Measurements from ENCODE around the gene CPEB4.

CPEB4 gene

GRCh38 chr5:173893192-173893561, 5.0 kb downstream of the CPEB4 start:
- Histone ChIP-seq H3K4me3 (ENCODE audit: insufficient read depth in 1 of 2, low read depth in 1 of 2, low read length in 2 of 2) (peak overlapping the region in 1 of 2 experiments; percentile 87), H3K36me3 (ENCODE audit: control insufficient read depth in 1 of 2, insufficient read depth in 2 of 2, low read depth in 1 of 2, low read length in 2 of 2) (peaks cover 0 to 3% of the 10 kb centered on the region in 2 experiments), H3K14ac (ENCODE audit: low read length in 2 of 2) (no peak overlapping the region), H2BK5ac (ENCODE audit: low read depth, low read length, poor library complexity, severe bottlenecking) (no peak overlapping the region), H4K91ac (ENCODE audit: low read length) (no peak overlapping the region), H3K18ac (ENCODE audit: low read depth in 1 of 2, low read length in 2 of 2) (no peak overlapping the region), H3K27me3 (ENCODE audit: control insufficient read depth in 1 of 2, insufficient read depth in 1 of 2, low read length in 2 of 2) (no peaks in the 10 kb centered on the region), H3K4me1 (ENCODE audit: control insufficient read depth, insufficient read depth, low read depth, low read length) (peaks cover 6% of the 10 kb centered on the region), H2BK120ac (ENCODE audit: low read depth, low read length) (no peak overlapping the region), H3K27ac (ENCODE audit: low read length, poor library complexity, severe bottlenecking) (no peak overlapping the region), H4K8ac (ENCODE audit: low read length) (no peak overlapping the region), H2BK15ac (ENCODE audit: low read depth, poor library complexity, severe bottlenecking) (no peak overlapping the region), H3K4me2 (ENCODE audit: low read length, poor library complexity, severe bottlenecking) (no peak overlapping the region), H2AK5ac (ENCODE audit: low read length, severe bottlenecking) (no peak overlapping the region), H2AFZ (ENCODE audit: low read depth, low read length) (no peak overlapping the region), H3K9me3 (ENCODE audit: control insufficient read depth, low read length) (no peaks in the 10 kb centered on the region), H3K9ac (ENCODE audit: low read length) (peak overlapping the region; percentile 95), H3K4ac (ENCODE audit: low read depth in 1 of 2, low read length in 2 of 2) (no peak overlapping the region), H2BK12ac (ENCODE audit: low read length in 2 of 2) (no peak overlapping the region), H3K79me1 (replicated peaks; ENCODE audit: low read length, poor library complexity, severe bottlenecking) (no peaks in the 10 kb centered on the region), H3K23ac (ENCODE audit: low read length in 2 of 2) (no peak overlapping the region)
- DNase-seq: no peak
- WGBS: 86% methylated on average over 1 of the region's 2 CpGs

GRCh38 chr5:173895401-173896165, 7.4 kb downstream of the CPEB4 start:
- no peak overlapping the region for H3K18ac ChIP-seq (ENCODE audit: low read depth in 1 of 2, low read length in 2 of 2)
- no peak overlapping the region for H2BK120ac ChIP-seq (ENCODE audit: low read depth, low read length)
- H3K9me3 ChIP-seq (ENCODE audit: control insufficient read depth, low read length): no peaks in the 10 kb centered on the region
- H3K79me1 ChIP-seq (replicated peaks; ENCODE audit: low read length, poor library complexity, severe bottlenecking): peaks cover 4% of the 10 kb centered on the region
- H2BK5ac ChIP-seq (ENCODE audit: low read depth, low read length, poor library complexity, severe bottlenecking): no peak overlapping the region
- no peak overlapping the region for H2AK5ac ChIP-seq (ENCODE audit: low read length, severe bottlenecking)
- H3K4ac ChIP-seq (ENCODE audit: low read depth in 1 of 2, low read length in 2 of 2): no peak overlapping the region
- no peak overlapping the region for H3K9ac ChIP-seq (ENCODE audit: low read length)
- H3K4me2 ChIP-seq (ENCODE audit: low read length, poor library complexity, severe bottlenecking): no peak overlapping the region
- 97% methylated on average over 5 of the region's 5 CpGs for WGBS
- H4K91ac ChIP-seq (ENCODE audit: low read length): no peak overlapping the region
- no peak for DNase-seq
- H3K4me3 ChIP-seq (ENCODE audit: insufficient read depth in 1 of 2, low read depth in 1 of 2, low read length in 2 of 2): no peak overlapping the region
- no peak overlapping the region for H3K27ac ChIP-seq (ENCODE audit: low read length, poor library complexity, severe bottlenecking)
- H3K23ac ChIP-seq (ENCODE audit: low read length in 2 of 2): no peak overlapping the region
- peaks cover 0 to 3% of the 10 kb centered on the region in 2 experiments for H3K36me3 ChIP-seq (ENCODE audit: control insufficient read depth in 1 of 2, insufficient read depth in 2 of 2, low read depth in 1 of 2, low read length in 2 of 2)
- H2BK15ac ChIP-seq (ENCODE audit: low read depth, poor library complexity, severe bottlenecking): no peak overlapping the region
- H2AFZ ChIP-seq (ENCODE audit: low read depth, low read length): no peak overlapping the region
- no peak overlapping the region for H2BK12ac ChIP-seq (ENCODE audit: low read length in 2 of 2)
- H3K4me1 ChIP-seq (ENCODE audit: control insufficient read depth, insufficient read depth, low read depth, low read length): peaks cover 7% of the 10 kb centered on the region
- no peak overlapping the region for H3K14ac ChIP-seq (ENCODE audit: low read length in 2 of 2)
- H3K27me3 ChIP-seq (ENCODE audit: control insufficient read depth in 1 of 2, insufficient read depth in 1 of 2, low read length in 2 of 2): no peaks in the 10 kb centered on the region
- H4K8ac ChIP-seq (ENCODE audit: low read length): no peak overlapping the region

- no peak overlapping the region for H3K4ac ChIP-seq (ENCODE audit: low read depth in 1 of 2, low read length in 2 of 2)
- peaks cover 4% of the 10 kb centered on the region for H3K79me1 ChIP-seq (replicated peaks; ENCODE audit: low read length, poor library complexity, severe bottlenecking)
- no peak overlapping the region for H4K8ac ChIP-seq (ENCODE audit: low read length)
- no peak overlapping the region for H2BK15ac ChIP-seq (ENCODE audit: low read depth, poor library complexity, severe bottlenecking)
- peaks cover 7% of the 10 kb centered on the region for H3K4me1 ChIP-seq (ENCODE audit: control insufficient read depth, insufficient read depth, low read depth, low read length)
- H2BK120ac ChIP-seq (ENCODE audit: low read depth, low read length): no peak overlapping the region
- no peak overlapping the region for H2AK5ac ChIP-seq (ENCODE audit: low read length, severe bottlenecking)
- no peak overlapping the region for H3K9ac ChIP-seq (ENCODE audit: low read length)
- no peaks in the 10 kb centered on the region for H3K9me3 ChIP-seq (ENCODE audit: control insufficient read depth, low read length)
- H3K27me3 ChIP-seq (ENCODE audit: control insufficient read depth in 1 of 2, insufficient read depth in 1 of 2, low read length in 2 of 2): no peaks in the 10 kb centered on the region
- 98% methylated on average over 4 of the region's 4 CpGs for WGBS
- no peak overlapping the region for H3K4me2 ChIP-seq (ENCODE audit: low read length, poor library complexity, severe bottlenecking)
- H3K18ac ChIP-seq (ENCODE audit: low read depth in 1 of 2, low read length in 2 of 2): no peak overlapping the region
- no peak overlapping the region for H2AFZ ChIP-seq (ENCODE audit: low read depth, low read length)
- no peak overlapping the region for H3K14ac ChIP-seq (ENCODE audit: low read length in 2 of 2)
- DNase-seq: no peak
- H4K91ac ChIP-seq (ENCODE audit: low read length): no peak overlapping the region
- peaks cover 3 to 6% of the 10 kb centered on the region in 2 experiments for H3K36me3 ChIP-seq (ENCODE audit: control insufficient read depth in 1 of 2, insufficient read depth in 2 of 2, low read depth in 1 of 2, low read length in 2 of 2)
- no peak overlapping the region for H3K27ac ChIP-seq (ENCODE audit: low read length, poor library complexity, severe bottlenecking)
- no peak overlapping the region for H3K23ac ChIP-seq (ENCODE audit: low read length in 2 of 2)
- no peak overlapping the region for H3K4me3 ChIP-seq (ENCODE audit: insufficient read depth in 1 of 2, low read depth in 1 of 2, low read length in 2 of 2)
- H2BK12ac ChIP-seq (ENCODE audit: low read length in 2 of 2): no peak overlapping the region
- H2BK5ac ChIP-seq (ENCODE audit: low read depth, low read length, poor library complexity, severe bottlenecking): no peak overlapping the region
Measured at GRCh38 chr5:173896631-173897030, 8.5 kb downstream of the CPEB4 start.

DNA sequence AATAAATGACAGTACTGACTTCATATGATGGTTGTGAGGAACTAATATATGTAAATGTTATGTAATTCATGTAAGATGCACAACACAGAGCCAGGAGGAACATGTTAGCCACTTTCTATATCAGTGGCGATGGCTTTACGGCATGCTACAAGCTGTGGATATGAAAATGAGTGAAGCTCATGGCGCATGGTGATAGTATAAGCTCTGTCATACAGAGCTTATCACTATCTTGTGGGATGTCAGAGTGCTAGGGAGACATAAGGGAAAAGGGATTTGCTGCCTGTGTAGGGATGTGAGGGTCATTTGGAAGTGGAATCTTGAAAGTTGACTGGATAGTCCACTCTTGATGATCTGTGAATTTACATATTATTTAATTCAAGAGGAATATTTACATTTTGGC, 13.6 kb downstream of the CPEB4 start:
- H3K23ac ChIP-seq (ENCODE audit: low read length in 2 of 2): no peak overlapping the region
- no peak for DNase-seq
- H2BK120ac ChIP-seq (ENCODE audit: low read depth, low read length): no peak overlapping the region

More for the DNA sequence above, 13.6 kb downstream of the CPEB4 start:
- no peak overlapping the region for H2AFZ ChIP-seq (ENCODE audit: low read depth, low read length)
- no peak overlapping the region for H3K14ac ChIP-seq (ENCODE audit: low read length in 2 of 2)
- H2BK15ac ChIP-seq (ENCODE audit: low read depth, poor library complexity, severe bottlenecking): no peak overlapping the region
- no peak overlapping the region for H2BK12ac ChIP-seq (ENCODE audit: low read length in 2 of 2)
- WGBS: 97% methylated on average over 3 of the region's 3 CpGs
- no peak overlapping the region for H2BK5ac ChIP-seq (ENCODE audit: low read depth, low read length, poor library complexity, severe bottlenecking)
- peaks cover 7 to 8% of the 10 kb centered on the region in 2 experiments for H3K36me3 ChIP-seq (ENCODE audit: control insufficient read depth in 1 of 2, insufficient read depth in 2 of 2, low read depth in 1 of 2, low read length in 2 of 2)
- H3K18ac ChIP-seq (ENCODE audit: low read depth in 1 of 2, low read length in 2 of 2): no peak overlapping the region
- no peaks in the 10 kb centered on the region for H3K27me3 ChIP-seq (ENCODE audit: control insufficient read depth in 1 of 2, insufficient read depth in 1 of 2, low read length in 2 of 2)
- no peak overlapping the region for H3K4me3 ChIP-seq (ENCODE audit: insufficient read depth in 1 of 2, low read depth in 1 of 2, low read length in 2 of 2)
- H3K9ac ChIP-seq (ENCODE audit: low read length): no peak overlapping the region
- H3K4me2 ChIP-seq (ENCODE audit: low read length, poor library complexity, severe bottlenecking): no peak overlapping the region
- H3K9me3 ChIP-seq (ENCODE audit: control insufficient read depth, low read length): no peaks in the 10 kb centered on the region
- H3K27ac ChIP-seq (ENCODE audit: low read length, poor library complexity, severe bottlenecking): no peak overlapping the region
- peaks cover 4% of the 10 kb centered on the region for H3K79me1 ChIP-seq (replicated peaks; ENCODE audit: low read length, poor library complexity, severe bottlenecking)
- no peak overlapping the region for H3K4ac ChIP-seq (ENCODE audit: low read depth in 1 of 2, low read length in 2 of 2)
- peaks cover 3% of the 10 kb centered on the region for H3K4me1 ChIP-seq (ENCODE audit: control insufficient read depth, insufficient read depth, low read depth, low read length)
- H4K8ac ChIP-seq (ENCODE audit: low read length): no peak overlapping the region
- H2AK5ac ChIP-seq (ENCODE audit: low read length, severe bottlenecking): no peak overlapping the region
- no peak overlapping the region for H4K91ac ChIP-seq (ENCODE audit: low read length)
